ENCODE results near the gene TP53I11.

GRCh38 chr11:44931466-44931865, 19.2 kb downstream of the TP53I11 start:
- TF ChIP-seq CTCF (conservative IDR thresholded peaks at IDR 0.05) (no peak), ZFX (IDR thresholded peaks at IDR 0.05) (no peak)

Measured in C4-2B (cell line).